OCI-LY7 (cell line): ENCODE data around the gene DPEP2NB. TPM values are rescaled to one million over a fixed set of nuclear protein-coding genes. Genes with fewer than 3 reads are reported as not detected.
"Not testable (repeated sequence)": the region's sequence is repeated elsewhere in the genome, so short reads cannot be mapped to it uniquely, and the experiment has no call there.

ENCODE experiments used
- BruUV-seq: library from RNA; stranded (reverse); fragments of 400-500 nt; replicated peaks from 2 replicates; lab custom pipeline; 2021; lab: Mats Ljungman, UMichigan
- CTCF ChIA-PET: fragments of 300-600 bp; sonication (Branson Sonifier 250); formaldehyde crosslinking; loops from one replicate; lab custom pipeline; 2022; ENCODE audit warnings: antibody characterized with exemption; ENCODE audit not compliant: unreplicated experiment; lab: Charles Lee
- POLR2A ChIA-PET: fragments of 300-600 bp; sonication (Branson Sonifier 250); formaldehyde crosslinking; loops from one replicate; lab custom pipeline; 2022; ENCODE audit warnings: antibody characterized with exemption; lab: Charles Lee
- DNase-seq: peaks from one replicate; pipeline ENCODE4 v3.0.0-alpha.2; 2015; ENCODE audit warnings: low spot score
- H2AFZ ChIP-seq: fragments of 200-600 bp; sonication (generic), shearing (Covaris generic); 2 replicates; pipeline ENCODE4 v1.6.1; 2014; ENCODE audit warnings: mild to moderate bottlenecking, antibody characterized with exemption, low read length, moderate library complexity
- H3K27ac ChIP-seq: fragments of 200-600 bp; sonication (generic); 2 replicates; pipeline ENCODE4 v1.5.1; 2014; ENCODE audit warnings: mixed run types, low read depth, mild to moderate bottlenecking, moderate library complexity, low read length, inconsistent platforms; ENCODE audit not compliant: poor library complexity, severe bottlenecking
- H3K36me3 ChIP-seq: fragments of 200-600 bp; sonication (generic); 2 replicates; pipeline ENCODE4 v1.6.1; 2014; ENCODE audit warnings: mild to moderate bottlenecking, antibody characterized with exemption, low read length, moderate library complexity, mixed read lengths; ENCODE audit not compliant: insufficient read depth
- H3K4me1 ChIP-seq: fragments of 200-600 bp; sonication (generic); 2 replicates; pipeline ENCODE4 v1.5.1; 2014; ENCODE audit warnings: mild to moderate bottlenecking, low read length; ENCODE audit not compliant: insufficient read depth, poor library complexity, severe bottlenecking
- H3K4me2 ChIP-seq: fragments of 200-600 bp; sonication (generic); 2 replicates; pipeline ENCODE4 v1.6.1; 2014; ENCODE audit warnings: mild to moderate bottlenecking, low read length
- H3K4me3 ChIP-seq: fragments of 200-600 bp; sonication (generic); 2 replicates; pipeline ENCODE4 v1.5.1; 2014; ENCODE audit warnings: mild to moderate bottlenecking, low read depth, low read length; ENCODE audit not compliant: poor library complexity, severe bottlenecking
- H3K79me2 ChIP-seq: fragments of 200-600 bp; sonication (generic); 2 replicates; pipeline ENCODE4 v1.6.1; 2016; ENCODE audit warnings: low read depth, mild to moderate bottlenecking, low read length, moderate library complexity, mixed read lengths; ENCODE audit not compliant: insufficient read depth
- H3K9me2 ChIP-seq: fragments of 200-600 bp; sonication (generic); 2 replicates; pipeline ENCODE4 v1.6.1; 2016; ENCODE audit warnings: mild to moderate bottlenecking, low read length, mixed read lengths; ENCODE audit not compliant: insufficient read depth
- H3K9me3 ChIP-seq: fragments of 200-600 bp; sonication (generic); 2 replicates; pipeline ENCODE4 v1.6.1; 2014; ENCODE audit warnings: mild to moderate bottlenecking, mixed run types, low read length, mixed read lengths
- H4K20me1 ChIP-seq: fragments of 200-600 bp; sonication (generic); 2 replicates; pipeline ENCODE4 v1.6.1; 2014; ENCODE audit warnings: mild to moderate bottlenecking, antibody characterized with exemption, low read length, moderate library complexity, mixed read lengths; ENCODE audit not compliant: insufficient read depth
- EZH2phosphoT487 ChIP-seq: fragments of 200-600 bp; sonication (generic); IDR thresholded peaks from 2 replicates; pipeline ENCODE4 v1.6.1; 2018; ENCODE audit warnings: low read depth, borderline replicate concordance, mild to moderate bottlenecking, mixed run types, antibody characterized with exemption, low read length, moderate library complexity, mixed read lengths
- intact Hi-C: fragments of 100-400 bp; cut with micrococcal nuclease; formaldehyde crosslinking; loops from one replicate; pipeline ENCODE4 v1.10.0; 2022; ENCODE audit not compliant: unreplicated experiment
- total RNA-seq, 2 experiments: library from RNA; depleted of rRNA in 1 of 2; stranded (reverse); fragments of >200 nt in 1 of 2; shearing (Covaris generic) in 1 of 2; gene quantifications; 2 replicates each; pipeline ENCODE4 v1.2.3, GENCODE V29; 2014 to 2022
- TF ChIP-seq, protein P1 (sequence below): fragments of 200-600 bp; sonication (generic); conservative IDR thresholded peaks from 2 replicates; pipeline ENCODE4 v1.5.1; 2014; ENCODE audit warnings: mild to moderate bottlenecking, antibody characterized with exemption, low read length, moderate library complexity, mixed read lengths

The DPEP2NB gene
- total RNA-seq, 2 experiments from 2014 or later = not detected

DNA sequence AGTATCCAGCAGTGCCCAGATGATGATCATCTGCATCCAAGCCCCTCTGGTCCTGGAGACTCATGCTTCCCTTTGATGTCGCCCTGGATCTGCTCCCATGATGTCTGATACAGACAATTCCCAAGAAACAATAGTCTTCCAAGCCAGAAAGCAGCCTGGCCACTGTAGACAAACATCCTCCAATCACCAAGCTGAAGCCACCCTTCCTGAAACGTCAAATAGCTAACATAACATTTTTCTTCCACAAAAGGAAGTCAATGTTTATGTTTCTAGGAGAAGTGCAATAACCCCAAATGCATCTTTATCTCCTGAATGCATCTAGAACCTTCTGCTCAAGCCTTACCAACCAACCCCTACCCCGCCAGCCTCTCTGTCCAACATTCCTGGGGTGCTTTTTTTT lies 15.3 kb downstream of the DPEP2NB start:
- H3K9me2 ChIP-seq = no peaks in the 10 kb centered on the region
- POLR2A ChIA-PET = interaction anchor here (1.4 to 3.9 kb wide), 3 partner anchors 8 to 22 kb away, joined by 4 to 21 read pairs (median 6); partner anchors contain the start of genes DDX28 and DUS2
- CTCF ChIA-PET = no interaction called here
- H2AFZ ChIP-seq = peak overlapping the region; percentile 84
- TF ChIP-seq, protein P1, sequence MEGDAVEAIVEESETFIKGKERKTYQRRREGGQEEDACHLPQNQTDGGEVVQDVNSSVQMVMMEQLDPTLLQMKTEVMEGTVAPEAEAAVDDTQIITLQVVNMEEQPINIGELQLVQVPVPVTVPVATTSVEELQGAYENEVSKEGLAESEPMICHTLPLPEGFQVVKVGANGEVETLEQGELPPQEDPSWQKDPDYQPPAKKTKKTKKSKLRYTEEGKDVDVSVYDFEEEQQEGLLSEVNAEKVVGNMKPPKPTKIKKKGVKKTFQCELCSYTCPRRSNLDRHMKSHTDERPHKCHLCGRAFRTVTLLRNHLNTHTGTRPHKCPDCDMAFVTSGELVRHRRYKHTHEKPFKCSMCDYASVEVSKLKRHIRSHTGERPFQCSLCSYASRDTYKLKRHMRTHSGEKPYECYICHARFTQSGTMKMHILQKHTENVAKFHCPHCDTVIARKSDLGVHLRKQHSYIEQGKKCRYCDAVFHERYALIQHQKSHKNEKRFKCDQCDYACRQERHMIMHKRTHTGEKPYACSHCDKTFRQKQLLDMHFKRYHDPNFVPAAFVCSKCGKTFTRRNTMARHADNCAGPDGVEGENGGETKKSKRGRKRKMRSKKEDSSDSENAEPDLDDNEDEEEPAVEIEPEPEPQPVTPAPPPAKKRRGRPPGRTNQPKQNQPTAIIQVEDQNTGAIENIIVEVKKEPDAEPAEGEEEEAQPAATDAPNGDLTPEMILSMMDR = no peak
- TF ChIP-seq EZH2phosphoT487 = no peak
- H3K36me3 ChIP-seq = no peaks in the 10 kb centered on the region
- peaks cover 20% of the 10 kb centered on the region for H3K4me1 ChIP-seq
- H3K27ac ChIP-seq = peak overlapping the region; percentile 34
- no peak for DNase-seq
- peak overlapping the region; percentile 14 for H3K4me3 ChIP-seq
- H3K4me2 ChIP-seq = peak overlapping the region; percentile 63
- H4K20me1 ChIP-seq = no peaks in the 10 kb centered on the region
- intact Hi-C loops = no loop called here
- no TSS peak for BruUV-seq
- H3K9me3 ChIP-seq = no peaks in the 10 kb centered on the region
- no peaks in the 10 kb centered on the region for H3K79me2 ChIP-seq

DNA sequence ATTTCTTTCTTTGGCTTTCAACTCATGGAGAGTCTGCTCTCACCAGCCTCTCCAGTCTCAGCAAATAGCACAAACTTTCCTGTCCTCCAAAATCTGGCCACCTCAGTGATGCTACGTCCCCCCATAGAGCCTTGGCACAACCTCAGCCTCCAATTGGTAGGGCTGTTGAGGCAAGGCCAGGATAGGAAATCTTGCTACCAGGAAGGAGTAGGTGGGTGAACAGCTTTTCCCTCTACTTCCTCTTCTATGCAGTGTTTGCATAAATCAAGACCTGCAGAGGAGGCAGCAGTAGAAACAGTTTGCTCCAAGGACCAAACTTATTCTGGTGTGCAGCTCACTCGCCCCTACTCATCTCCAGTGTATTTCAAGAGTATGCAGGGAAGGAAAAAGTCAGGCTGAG lies 15.7 kb downstream of the DPEP2NB start:
- no TSS peak for BruUV-seq
- intact Hi-C loops = no loop called here
- TF ChIP-seq EZH2phosphoT487 = no peak
- TF ChIP-seq, protein P1 = no peak
- Histone ChIP-seq H4K20me1 (no peaks in the 10 kb centered on the region), H3K4me2 (peak overlapping the region; percentile 63), H3K9me2 (no peaks in the 10 kb centered on the region), H3K79me2 (no peaks in the 10 kb centered on the region), H3K4me1 (peaks cover 20% of the 10 kb centered on the region), H3K9me3 (no peaks in the 10 kb centered on the region), H3K36me3 (no peaks in the 10 kb centered on the region), H3K27ac (peak overlapping the region; percentile 34), H3K4me3 (peak overlapping the region; percentile 14), H2AFZ (peak overlapping the region; percentile 84)
- ChIA-PET POLR2A (interaction anchor here (0.6 to 3.9 kb wide), 4 partner anchors 8 to 446 kb away, joined by 3 to 21 read pairs (median 5); partner anchors contain the start of genes DDX28 and DUS2), CTCF (no interaction called here)
- DNase-seq = peak; percentile 76

DNA sequence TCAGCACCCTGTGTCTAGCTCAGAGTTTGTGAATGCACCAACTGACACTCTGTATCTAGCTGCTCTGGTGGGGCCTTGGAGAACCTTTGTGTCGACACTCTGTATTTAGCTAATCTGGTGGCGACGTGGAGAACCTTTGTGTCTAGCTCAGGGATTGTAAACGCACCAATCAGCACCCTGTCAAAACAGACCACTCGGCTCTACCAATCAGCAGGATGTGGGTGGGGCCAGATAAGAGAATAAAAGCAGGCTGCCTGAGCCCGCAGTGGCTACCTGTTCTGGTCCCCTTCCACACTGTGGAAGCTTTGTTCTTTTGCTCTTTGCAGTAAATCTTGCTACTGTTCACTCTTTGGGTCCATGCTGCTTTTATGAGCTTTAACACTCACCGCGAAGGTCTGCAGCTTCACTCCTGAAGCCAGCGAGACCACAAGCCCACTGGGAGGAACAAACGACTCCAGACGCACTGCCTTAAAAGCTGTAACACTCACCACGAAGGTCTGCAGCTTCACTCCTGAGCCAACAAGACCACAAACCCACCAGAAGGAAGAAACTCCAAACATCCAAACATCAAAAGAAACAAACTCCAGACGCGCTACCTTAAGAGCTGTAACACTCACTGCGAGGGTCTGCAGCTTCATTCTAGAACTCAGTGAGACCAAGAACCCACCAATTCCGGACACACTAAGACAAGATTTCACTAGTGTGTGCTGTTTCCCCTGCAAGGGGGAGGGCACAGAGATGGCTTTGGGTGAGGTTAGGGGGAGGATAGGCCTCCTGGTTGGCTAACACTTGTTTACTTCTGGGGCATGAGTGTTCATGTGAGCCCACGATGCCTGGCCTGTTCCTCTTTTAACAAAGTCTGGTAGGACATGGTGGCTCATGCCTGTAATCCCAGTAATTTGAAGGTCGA lies 16.7 kb downstream of the DPEP2NB start, which contains the start of gene DPEP2:
Gene DPEP2 (minus strand): TSS at position 706 of the 910 bp plus-strand sequence. CDS start 6,272 bp downstream, outside the sequence.
- DNase-seq = peak; percentile 40
- H3K4me1 ChIP-seq = peaks cover 20% of the 10 kb centered on the region
- ChIA-PET POLR2A (interaction anchor here (0.6 to 3.9 kb wide), 6 partner anchors 12 to 481 kb away, joined by 3 to 21 read pairs (median 4); partner anchors contain the start of genes DDX28 and DUS2), CTCF (interaction anchor here (0.6 kb wide), 2 partner anchors 33 to 253 kb away, joined by 4 to 6 read pairs; no protein-coding TSS in a partner anchor)
- H3K9me2 ChIP-seq, H4K20me1 ChIP-seq, intact Hi-C loops, BruUV-seq, H3K79me2 ChIP-seq, H3K36me3 ChIP-seq, H3K9me3 ChIP-seq: not testable (repeated sequence)
- H3K27ac ChIP-seq = peak within 1 kb of the TSS; percentile 34
- H3K4me2 ChIP-seq = peak within 1 kb of the TSS; percentile 63
- peak within 1 kb of the TSS; percentile 84 for H2AFZ ChIP-seq
- peak within 1 kb of the TSS; percentile 14 for H3K4me3 ChIP-seq

DNA sequence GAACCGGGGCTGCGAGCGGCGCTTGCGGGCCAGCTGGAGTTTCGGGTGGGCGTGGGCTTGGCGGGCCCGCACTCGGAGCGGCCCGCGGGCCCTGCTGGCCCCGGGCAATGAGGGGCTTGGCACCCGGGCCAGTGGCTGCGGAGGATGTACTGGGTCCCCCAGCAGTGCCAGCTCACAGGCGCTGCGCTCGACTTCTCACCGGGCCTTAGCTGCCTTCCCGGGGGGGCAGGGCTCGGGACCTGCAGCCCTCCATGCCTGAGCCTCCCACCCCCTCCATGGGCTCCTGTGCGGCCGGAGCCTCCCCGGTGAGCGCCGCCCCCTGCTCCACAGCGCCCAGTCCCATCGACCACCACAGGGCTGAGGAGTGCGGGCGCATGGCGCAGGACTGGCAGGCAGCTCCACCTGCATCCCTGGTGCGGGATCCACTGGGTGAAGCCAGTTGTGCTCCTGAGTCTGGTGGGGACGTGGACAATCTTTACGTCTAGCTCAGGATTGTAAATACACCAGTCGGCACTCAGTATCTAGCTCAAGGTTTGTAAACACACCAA lies 17.4 kb downstream of the DPEP2NB start:
- H4K20me1 ChIP-seq, intact Hi-C loops, H3K9me2 ChIP-seq, H3K9me3 ChIP-seq, H3K36me3 ChIP-seq, H3K4me3 ChIP-seq, BruUV-seq, H3K79me2 ChIP-seq, DNase-seq, H2AFZ ChIP-seq, H3K27ac ChIP-seq, H3K4me2 ChIP-seq: not testable (repeated sequence)
- ChIA-PET POLR2A (interaction anchor here (0.6 to 3.9 kb wide), 7 partner anchors 11 to 480 kb away, joined by 3 to 21 read pairs (median 4); partner anchors contain the start of genes DDX28 and DUS2), CTCF (interaction anchor here (0.6 to 1.0 kb wide), 3 partner anchors 32 to 253 kb away, joined by 3 to 6 read pairs (median 4); no protein-coding TSS in a partner anchor)
- H3K4me1 ChIP-seq = peaks cover 27% of the 10 kb centered on the region
